Neutrophil (primary cell): ENCODE data around the gene FAM210B.

Source experiments
- H3K27ac ChIP-seq: fragments of 200-600 bp; sonication (generic); 2 replicates; pipeline ENCODE4 v1.5.1; 2016; ENCODE audit warnings: mild to moderate bottlenecking, moderate library complexity
- H3K27me3 ChIP-seq: fragments of 200-600 bp; sonication (generic); 2 replicates; pipeline ENCODE4 v1.6.0; 2016; ENCODE audit warnings: mild to moderate bottlenecking
- H3K36me3 ChIP-seq: fragments of 200-600 bp; sonication (generic); 2 replicates; pipeline ENCODE4 v1.5.1; 2017
- H3K4me1 ChIP-seq, 2 experiments: fragments of 200-600 bp in 1 of 2; sonication (generic) in 1 of 2; 1 replicate in 1 of 2; 2 replicates in 1 of 2; pipeline versions ENCODE4 v1.5.1 to v1.6.1; 2013 to 2016; ENCODE audit warnings: low read depth in 1 of 2, low read length in 1 of 2, mild to moderate bottlenecking in 1 of 2, moderate library complexity in 1 of 2; ENCODE audit not compliant: control insufficient read depth in 1 of 2, insufficient read depth in 1 of 2
- H3K4me3 ChIP-seq, 2 experiments: fragments of 200-600 bp in 1 of 2; sonication (generic) in 1 of 2; 1 replicate in 1 of 2; 2 replicates in 1 of 2; pipeline ENCODE4 v1.5.1; 2013 to 2016; ENCODE audit warnings: low read depth in 1 of 2, low read length in 1 of 2, mild to moderate bottlenecking in 1 of 2, moderate library complexity in 1 of 2
- H3K9me3 ChIP-seq: fragments of 200-600 bp; sonication (generic); 2 replicates; pipeline ENCODE4 v1.5.1; 2016
- CTCF ChIP-seq: fragments of 200-600 bp; sonication (generic); IDR thresholded peaks from 2 replicates; pipeline ENCODE4 v1.5.1; 2016; ENCODE audit warnings: antibody characterized with exemption

Gene FAM210B

DNA sequence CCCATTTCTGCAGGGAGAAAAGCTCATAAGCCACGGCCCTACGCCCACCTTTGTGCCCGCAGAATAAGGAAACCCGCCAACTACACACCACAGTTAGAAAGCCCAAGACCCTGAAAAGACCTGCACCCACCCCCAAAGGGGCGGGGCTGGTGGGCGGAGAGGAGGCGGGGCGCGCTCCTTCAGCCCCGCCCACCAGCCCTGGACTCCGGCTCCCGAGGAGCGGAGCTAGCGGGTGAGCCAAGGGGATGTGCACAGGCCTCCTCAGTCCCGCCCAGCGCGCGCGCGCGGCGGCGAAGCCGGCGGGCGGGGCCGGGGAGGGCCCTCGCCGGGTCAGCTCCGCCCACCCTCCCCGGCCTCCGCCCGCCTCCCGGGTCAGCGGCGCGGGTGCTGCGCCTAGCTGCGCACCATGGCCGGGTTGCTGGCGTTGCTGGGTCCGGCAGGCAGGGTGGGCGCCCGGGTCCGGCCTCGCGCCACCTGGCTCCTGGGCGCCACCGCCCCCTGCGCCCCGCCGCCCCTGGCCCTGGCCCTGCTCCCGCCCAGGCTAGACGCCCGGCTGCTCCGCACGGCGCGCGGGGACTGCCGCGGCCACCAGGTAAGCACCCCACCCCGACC, at the start of gene FAM210B:
TSS of gene FAM210B (plus strand) at position 375 of the 612 bp plus-strand sequence. CDS start at position 407, 32 bp downstream.
- Histone ChIP-seq H3K4me1 (peaks cover 11 to 15% of the 10 kb centered on the region in 2 experiments), H3K27ac (peak within 1 kb of the TSS; percentile 56), H3K36me3 (peaks cover 8% of the 10 kb centered on the region), H3K9me3 (no peaks in the 10 kb centered on the region), H3K27me3 (peaks cover 12% of the 10 kb centered on the region), H3K4me3 (peak within 1 kb of the TSS; percentile 70 to 79)
- TF ChIP-seq CTCF: peak; percentile 16

DNA sequence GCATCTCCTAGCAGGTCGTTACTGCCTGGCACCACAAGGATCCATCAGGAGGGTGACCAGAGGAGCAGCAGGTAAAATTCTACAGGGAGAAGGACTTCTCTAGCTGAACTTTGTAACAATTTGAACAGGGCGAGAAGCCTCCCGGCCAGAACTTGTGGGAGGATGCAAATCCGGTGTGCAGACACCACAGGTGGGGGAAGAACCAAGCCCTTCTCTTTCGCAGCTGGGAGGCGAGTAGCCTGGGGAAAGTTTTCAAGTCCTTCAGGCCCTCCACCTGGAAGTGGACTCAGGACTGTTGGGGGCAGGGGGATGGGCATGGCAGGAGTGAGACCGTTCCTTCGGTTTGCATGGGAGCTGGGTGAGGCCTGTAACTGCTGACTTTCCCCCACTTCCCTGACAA, 42.7 kb upstream of the FAM210B start:
- no peak for TF ChIP-seq CTCF
- Histone ChIP-seq H3K27me3 (peaks cover 19% of the 10 kb centered on the region), H3K9me3 (no peaks in the 10 kb centered on the region), H3K4me1 (no peaks in the 10 kb centered on the region), H3K4me3 (no peak overlapping the region), H3K36me3 (no peaks in the 10 kb centered on the region), H3K27ac (no peak overlapping the region)

- TF ChIP-seq CTCF: no peak
- no peak overlapping the region for H3K27ac ChIP-seq
- H3K27me3 ChIP-seq: peaks cover 20% of the 10 kb centered on the region
- H3K4me1 ChIP-seq: no peaks in the 10 kb centered on the region
- no peaks in the 10 kb centered on the region for H3K9me3 ChIP-seq
- H3K36me3 ChIP-seq: no peaks in the 10 kb centered on the region
- H3K4me3 ChIP-seq: no peak overlapping the region
Observed at GRCh38 chr20:56316483-56316882, 42.3 kb upstream of the FAM210B start.

DNA sequence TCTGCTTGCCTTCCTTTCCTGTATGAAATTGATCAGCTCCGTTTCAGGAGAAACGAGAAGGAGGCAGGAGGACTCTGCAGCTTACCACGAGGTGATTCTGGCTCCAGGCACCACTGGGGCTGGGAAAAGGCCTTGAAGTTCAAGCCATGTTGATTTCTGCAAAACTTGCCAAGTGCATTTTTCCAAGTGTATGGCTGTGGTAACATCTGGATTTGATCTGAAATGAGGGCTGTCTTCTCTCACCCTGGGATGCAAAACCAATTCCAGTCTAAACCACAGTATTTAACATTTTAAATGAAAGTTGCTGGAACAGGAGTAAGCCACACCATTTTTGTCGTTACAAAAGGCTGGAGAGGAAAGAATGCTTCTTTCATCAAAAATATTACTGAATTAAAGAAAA, 36.1 kb upstream of the FAM210B start:
- Histone ChIP-seq H3K9me3 (no peaks in the 10 kb centered on the region), H3K4me1 (no peaks in the 10 kb centered on the region), H3K36me3 (no peaks in the 10 kb centered on the region), H3K27me3 (peaks cover 41% of the 10 kb centered on the region), H3K4me3 (no peak overlapping the region), H3K27ac (no peak overlapping the region)
- TF ChIP-seq CTCF: no peak

DNA sequence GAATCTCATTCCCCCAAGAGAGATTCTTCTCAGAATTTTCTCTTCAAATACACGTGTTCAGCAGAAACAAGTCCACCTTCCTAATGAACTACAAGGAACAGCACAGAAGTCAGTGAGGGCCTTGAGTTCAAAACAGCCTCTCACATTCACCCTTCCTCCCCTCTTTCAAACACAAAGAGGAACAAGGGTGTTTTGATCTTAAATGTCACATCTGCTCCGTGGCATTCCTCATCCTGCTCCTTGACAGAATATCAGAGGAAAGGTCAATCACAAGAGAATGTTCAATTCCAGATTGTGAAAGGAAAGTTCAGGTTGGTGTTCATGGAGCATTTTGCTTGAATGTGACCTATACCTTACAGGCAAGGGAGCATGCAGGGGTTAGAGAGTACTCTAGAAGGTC, 35.6 kb upstream of the FAM210B start:
- Histone ChIP-seq H3K27me3 (peaks cover 38% of the 10 kb centered on the region), H3K4me3 (no peak overlapping the region), H3K4me1 (no peaks in the 10 kb centered on the region), H3K36me3 (no peaks in the 10 kb centered on the region), H3K9me3 (no peaks in the 10 kb centered on the region), H3K27ac (no peak overlapping the region)
- TF ChIP-seq CTCF: no peak

DNA sequence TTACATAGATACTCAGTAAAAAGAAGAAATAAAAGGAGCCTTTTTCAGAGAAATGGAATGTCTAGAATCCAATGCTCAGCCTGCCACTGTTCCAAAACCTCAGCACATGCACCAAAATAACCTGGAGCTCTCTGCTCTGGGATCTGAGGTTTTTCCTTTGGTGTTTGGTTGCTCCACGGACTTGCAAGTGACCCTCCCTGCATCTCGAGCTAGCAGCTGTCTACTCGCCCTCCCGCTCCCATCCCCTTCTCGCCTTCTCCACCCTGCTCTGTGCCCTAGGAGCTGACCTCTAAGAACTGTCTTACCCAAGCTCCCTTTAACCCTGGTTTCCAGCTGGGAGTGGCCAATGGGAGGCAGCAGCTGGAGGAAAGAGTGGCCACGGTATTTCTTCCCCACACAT, 35.1 kb upstream of the FAM210B start:
- TF ChIP-seq CTCF: no peak
- H3K9me3 ChIP-seq: no peaks in the 10 kb centered on the region
- no peak overlapping the region for H3K27ac ChIP-seq
- H3K4me1 ChIP-seq: no peaks in the 10 kb centered on the region
- H3K4me3 ChIP-seq: no peak overlapping the region
- H3K36me3 ChIP-seq: no peaks in the 10 kb centered on the region
- peaks cover 38% of the 10 kb centered on the region for H3K27me3 ChIP-seq
